ENCODE measurements around the gene PTPRD.

- TF ChIP-seq CTCF (conservative IDR thresholded peaks at IDR 0.05; ENCODE audit: low read depth, low read length) (no peak), EZH2 (IDR thresholded peaks at IDR 0.05; ENCODE audit: borderline replicate concordance, low read depth, low read length, poor library complexity, severe bottlenecking) (no peak)
These were observed 201.5 kb downstream of the PTPRD start for GRCh38 chr9:10411272-10411671.
